OCI-M1 (cell line): Measurements from ENCODE around the gene FKBP1B.
"Not testable (repeated sequence)": the region's sequence is repeated elsewhere in the genome, so short reads cannot be mapped to it uniquely, and the experiment has no call there.

ENCODE experiments used
- DNase-seq: peaks from one replicate; lab custom pipeline; 2025; lab: John Stamatoyannopoulos, UW

The FKBP1B gene

GRCh38 chr2:24072259-24072658, 22.7 kb downstream of the FKBP1B start:
- no peak for DNase-seq

GRCh38 chr2:24073816-24074215, 24.3 kb downstream of the FKBP1B start:
- no peak for DNase-seq

DNA sequence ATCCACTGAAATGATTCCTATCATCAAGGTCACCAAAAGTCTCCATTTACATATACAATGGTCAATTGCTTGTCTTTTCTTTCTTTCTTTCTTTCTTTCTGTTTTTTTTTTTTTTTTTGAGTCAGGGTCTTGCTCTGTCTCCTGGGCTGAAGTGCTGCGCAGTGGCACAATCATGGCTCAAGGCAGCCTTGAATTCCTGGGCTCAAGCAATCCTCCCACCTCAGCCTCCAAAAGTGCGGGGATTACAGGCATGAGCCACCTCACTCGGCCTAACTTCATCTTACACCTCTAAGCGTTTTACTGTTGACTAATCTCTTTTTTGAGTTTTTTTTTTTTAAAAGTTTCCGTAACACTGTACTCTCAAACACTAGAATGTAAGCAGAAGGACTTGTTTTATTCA, 25.7 kb downstream of the FKBP1B start:
- no peak for DNase-seq

GRCh38 chr2:24075915-24076848, 26.6 kb downstream of the FKBP1B start, which contains the start of gene SF3B6:
TSS of gene SF3B6 (minus strand) at chr2:24076326. CDS start at chr2:24076229, 97 bp downstream.
- peak; percentile 99 for DNase-seq

- DNase-seq, result no peak
Measured at GRCh38 chr2:24076849-24077534, 27.5 kb downstream of the FKBP1B start.

DNA sequence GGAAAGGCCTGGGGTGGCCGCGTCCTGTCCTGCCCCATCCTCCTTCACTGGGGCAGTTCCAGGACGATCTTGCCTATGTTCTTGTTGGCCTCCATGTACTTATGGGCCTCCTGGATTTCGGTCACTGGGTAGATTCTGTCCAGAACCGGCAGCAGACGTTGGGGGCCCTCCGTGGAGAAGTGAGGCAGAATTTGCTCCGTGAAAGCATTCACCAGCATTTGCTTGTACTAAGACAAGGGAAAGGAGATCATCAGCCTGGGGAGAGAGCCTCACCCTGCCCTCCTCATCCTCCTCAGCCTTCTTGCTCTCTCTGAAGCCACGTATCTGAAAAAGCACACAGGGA, 28.0 kb downstream of the FKBP1B start:
- peak; percentile 66 for DNase-seq

DNA sequence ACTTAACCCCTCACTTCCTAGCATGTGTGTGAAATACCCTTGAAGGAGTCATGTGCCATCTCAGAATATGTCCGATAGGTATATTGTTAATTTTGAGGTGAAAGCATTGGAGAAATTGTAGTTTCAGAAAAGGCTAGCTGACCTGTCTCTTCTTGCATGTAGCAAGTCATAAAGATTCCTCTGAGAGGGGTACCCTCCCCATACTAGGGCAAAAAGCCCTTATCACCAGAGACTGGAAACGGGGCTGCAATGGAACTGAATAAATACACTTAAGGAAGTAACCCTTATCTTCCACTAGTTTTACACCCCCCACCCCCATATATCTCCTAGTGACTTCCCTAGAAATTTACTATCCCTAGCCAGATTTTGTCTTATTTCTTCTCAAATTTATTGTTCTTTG, 28.3 kb downstream of the FKBP1B start:
- DNase-seq, result peak; percentile 67

- DNase-seq, result no peak
Measured at GRCh38 chr2:24080701-24081100, 31.2 kb downstream of the FKBP1B start.

DNA sequence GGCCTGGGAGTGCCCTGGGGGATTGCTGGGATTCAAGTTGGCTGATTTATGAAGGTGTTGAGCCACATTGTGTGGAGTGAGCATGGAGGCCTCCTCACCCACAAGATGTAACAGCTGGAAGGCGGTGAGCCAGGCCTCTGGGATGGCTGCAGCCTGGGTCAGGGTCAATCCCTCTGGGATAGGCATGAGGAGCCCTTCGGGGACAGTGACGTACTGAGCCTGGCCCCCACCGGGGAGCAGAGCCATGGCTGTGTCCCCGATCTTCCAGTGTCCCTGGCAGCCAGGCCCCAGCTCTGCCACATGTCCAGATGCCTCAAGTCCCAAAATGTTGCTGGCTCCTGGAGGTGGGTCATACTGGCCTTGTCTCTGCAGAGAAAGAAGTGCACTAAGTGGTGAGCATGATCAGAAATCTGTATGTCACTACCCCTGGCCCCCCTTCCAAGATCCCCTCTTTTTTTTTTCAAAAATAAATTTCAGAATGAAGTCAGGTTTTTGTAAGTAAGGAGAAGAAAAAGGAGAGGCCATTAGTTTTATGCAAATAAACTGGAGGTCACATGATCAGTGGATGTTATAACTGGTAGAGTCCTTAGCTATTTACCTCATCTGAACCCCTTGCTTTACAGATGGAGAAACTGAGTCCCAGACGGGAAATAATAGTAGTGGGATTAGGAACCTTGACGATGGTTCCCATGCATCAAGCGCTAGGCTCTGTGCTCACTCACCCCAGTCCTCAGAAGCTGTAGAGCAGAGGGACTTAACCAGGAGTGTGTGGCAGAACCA, 33.4 kb downstream of the FKBP1B start:
- no peak for DNase-seq

DNA sequence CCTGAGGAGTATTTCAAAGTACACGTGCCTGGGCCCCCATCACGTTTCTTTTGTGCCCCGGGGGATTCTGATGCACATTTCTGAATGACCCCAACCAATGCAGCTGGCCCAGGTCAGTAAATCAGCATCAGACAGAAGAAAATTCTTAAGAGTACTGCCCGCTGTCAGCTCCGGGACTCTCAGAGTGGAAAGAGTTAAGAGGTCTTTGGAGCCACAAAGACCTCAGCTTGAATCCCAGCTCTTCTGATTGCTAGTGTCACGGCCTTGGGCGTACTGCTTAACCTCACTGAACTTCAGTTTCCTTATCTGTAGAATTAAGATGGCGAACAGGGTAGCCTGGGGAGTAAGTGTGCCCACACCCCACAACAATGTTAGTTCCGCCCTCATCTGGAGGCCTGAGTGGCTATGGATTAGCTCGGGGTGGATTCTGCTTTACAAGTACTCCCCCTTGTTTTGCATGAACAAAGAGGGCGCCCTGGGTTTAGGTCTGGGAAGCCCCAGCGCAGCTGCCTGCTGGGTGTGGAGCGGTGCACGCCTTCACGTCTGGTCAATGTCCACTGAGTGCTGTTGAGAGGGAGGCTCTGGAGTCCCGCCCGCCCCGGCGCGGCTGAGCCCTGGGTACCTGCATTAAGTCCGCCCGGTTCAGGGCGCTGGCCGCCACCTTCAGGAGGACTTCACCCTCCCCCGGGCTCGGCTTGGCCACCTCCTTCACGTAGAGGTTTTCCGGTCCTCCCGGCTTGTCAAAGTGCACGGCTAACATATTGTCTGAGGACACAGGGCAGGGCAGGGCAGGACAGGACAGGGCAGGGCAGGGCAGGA, 34.2 kb downstream of the FKBP1B start:
- DNase-seq, result peak; percentile 94

GRCh38 chr2:24084386-24085199, 35.1 kb downstream of the FKBP1B start, which contains the start of gene TP53I3:
TSS of gene TP53I3 (minus strand) at chr2:24084834. CDS start at chr2:24084326, 508 bp downstream.
- peak; percentile 95 for DNase-seq

DNA sequence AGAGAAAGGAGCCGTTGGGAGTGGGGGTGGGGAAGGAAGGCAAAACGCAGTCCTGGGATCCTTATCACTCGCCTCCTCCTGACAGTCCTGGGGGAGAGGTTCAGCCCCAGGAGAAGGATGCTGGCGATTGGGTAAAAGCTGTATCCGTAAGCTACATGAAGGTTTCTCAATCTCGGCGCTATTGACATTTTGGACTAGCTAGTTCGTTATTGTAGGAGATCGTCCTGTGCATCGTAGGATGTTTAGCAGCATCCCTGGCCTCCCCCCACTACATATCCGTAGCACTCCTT, 35.6 kb downstream of the FKBP1B start:
- DNase-seq, result peak; percentile 72

DNA sequence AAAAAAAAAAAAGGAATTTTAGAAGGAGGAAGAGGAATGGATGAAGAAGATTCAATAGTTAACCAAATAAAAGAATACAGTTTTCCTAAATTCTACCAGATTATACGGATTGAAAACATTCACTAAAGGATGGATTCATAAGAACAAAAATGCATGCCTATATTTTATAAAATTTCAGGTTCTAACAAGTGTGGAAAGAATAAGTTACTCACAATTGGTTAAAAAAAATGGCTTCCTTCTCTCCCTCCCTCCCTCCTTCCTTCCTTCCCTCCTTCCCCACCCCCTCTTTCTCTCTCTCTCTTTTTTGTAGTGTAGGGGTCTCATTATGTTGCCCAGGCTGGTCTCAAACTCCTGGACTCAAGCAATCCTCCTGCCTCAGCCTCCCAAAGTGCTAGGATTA, 36.7 kb downstream of the FKBP1B start:
- no peak for DNase-seq

DNA sequence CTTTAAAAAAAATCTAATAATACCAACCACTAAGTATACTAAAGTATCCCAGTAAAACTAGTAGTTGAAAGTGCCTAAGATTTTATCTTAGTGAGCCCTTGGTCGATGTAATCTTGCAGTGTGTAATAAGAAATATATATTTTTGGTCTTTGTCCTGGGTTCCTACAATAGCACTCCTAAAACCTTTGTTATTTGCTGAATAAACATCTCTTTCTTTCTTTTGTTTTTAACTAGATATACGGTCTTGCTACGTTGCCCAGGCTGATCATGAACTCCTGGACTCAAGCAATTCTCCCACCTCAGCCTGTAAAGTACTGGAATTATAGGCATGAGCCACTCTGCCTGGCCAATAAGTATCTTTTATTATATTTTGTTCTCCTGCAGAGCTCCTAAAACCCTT, 37.5 kb downstream of the FKBP1B start:
- DNase-seq, result no peak

DNA sequence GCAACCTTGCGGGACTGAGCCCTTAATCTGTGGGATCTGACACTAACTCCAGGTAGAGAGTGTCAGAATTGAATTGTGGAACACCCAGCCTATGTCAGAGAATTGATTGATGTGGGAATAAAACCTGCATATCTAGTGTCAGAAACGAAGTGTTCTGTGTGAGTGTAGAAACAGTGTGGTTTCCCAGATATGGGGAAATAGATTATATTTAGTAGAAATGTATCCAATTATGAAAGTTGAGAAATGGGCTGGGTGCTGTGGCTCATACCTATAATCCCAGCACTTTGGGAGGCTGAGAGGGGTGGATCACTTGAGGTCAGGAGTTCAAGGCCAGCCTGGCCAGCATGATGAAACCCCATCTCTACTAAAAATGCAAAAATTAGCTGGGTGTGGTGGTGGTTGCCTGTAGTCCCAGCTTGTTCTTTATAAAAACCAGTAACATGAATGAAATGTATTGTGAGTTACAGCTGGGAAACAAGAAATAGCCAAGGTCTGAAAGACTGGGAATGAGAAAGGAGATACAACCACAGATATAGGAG, 39.3 kb downstream of the FKBP1B start:
- no peak for DNase-seq

DNA sequence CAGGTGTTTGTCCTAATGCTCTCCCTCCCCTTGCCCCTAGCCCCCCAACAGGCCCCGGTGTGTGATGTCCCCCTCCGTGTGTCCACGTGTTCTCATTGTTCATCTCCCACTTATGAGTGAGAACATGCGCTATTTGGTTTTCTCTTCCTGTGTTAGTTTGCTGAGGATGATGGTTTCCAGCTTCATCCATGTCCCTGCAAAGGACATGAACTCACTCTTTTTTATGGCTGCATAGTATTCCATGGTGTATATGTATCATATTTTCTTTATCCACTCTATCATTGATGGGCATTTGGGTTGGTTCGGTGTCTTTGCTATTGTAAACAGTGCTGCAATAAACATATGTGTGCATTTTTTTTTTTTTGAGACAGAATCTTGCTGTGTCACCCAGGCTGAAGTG, 43.7 kb downstream of the FKBP1B start:
- not testable (repeated sequence) for DNase-seq

DNA sequence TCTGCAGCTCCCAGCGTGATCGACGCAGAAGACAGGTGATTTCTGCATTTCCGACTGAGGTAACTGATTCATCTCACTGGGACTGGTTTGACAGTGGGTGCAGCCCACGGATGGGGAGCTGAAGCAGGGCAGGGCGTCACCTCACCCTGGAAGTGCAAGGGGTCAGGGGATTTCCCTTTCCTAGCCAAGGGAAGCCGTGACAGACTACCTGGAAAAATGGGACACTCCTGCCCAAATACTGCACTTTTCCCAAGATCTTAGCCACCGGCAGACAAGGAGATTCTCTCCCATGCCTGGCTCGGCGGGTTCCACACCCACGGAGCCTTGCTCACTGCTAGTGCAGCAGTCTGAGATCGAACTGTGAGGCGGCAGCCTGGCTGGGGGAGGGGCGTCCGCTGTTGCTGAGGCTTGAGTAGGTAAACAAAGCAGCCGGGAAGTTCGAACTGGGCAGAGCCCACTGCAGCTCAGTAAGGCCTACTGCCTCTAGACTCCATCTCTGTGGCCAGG, 45.7 kb downstream of the FKBP1B start:
- not testable (repeated sequence) for DNase-seq

GRCh38 chr2:24100732-24101131, 51.2 kb downstream of the FKBP1B start:
- not testable (repeated sequence) for DNase-seq

- no peak for DNase-seq
Measured at GRCh38 chr2:24101992-24102391, 52.5 kb downstream of the FKBP1B start.

DNA sequence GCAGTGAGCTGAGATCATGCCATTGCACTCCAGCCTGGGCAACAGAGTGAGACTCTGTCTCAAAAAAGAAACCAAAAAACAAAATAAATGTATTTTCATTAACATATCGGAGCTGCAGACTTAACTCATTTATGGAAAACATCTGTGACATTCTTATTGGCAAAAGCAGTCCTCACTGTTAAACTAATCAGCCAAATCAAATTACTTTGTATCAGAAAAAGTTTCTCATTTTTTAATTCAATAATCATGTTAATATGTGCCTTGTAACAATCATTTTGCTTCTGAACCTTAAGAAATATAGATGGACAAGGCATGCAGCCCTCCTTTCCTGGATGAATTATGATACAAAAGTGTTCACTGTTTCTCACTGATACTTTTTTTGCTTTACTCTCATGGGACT, 53.1 kb downstream of the FKBP1B start:
- DNase-seq, result no peak
